SU-DHL-6 (cell line): Measurements from ENCODE around the gene SOX6.

Source experiments
- CTCF ChIP-seq: fragments of 200-600 bp; sonication (generic); IDR thresholded peaks from one replicate; pipeline ENCODE4 v1.5.1; 2017; ENCODE audit warnings: antibody characterized with exemption, mild to moderate bottlenecking, low read length, moderate library complexity; ENCODE audit not compliant: insufficient read depth, poor library complexity, severe bottlenecking
- EZH2phosphoT487 ChIP-seq: fragments of 200-600 bp; sonication (generic), shearing (Covaris generic); conservative IDR thresholded peaks from 2 replicates; pipeline ENCODE4 v1.6.1; 2018; ENCODE audit warnings: mild to moderate bottlenecking, antibody characterized with exemption, low read length, moderate library complexity, mixed read lengths

GRCh38 chr11:16184588-16184987 lies 171.8 kb downstream of the SOX6 start:
- TF ChIP-seq CTCF (no peak), EZH2phosphoT487 (no peak)
